GM12873 (cell line): Measurements from ENCODE around the gene CCDC80.

Experiments
- TF ChIP-seq, protein P1 (sequence below): IDR thresholded peaks from 2 replicates; pipeline ENCODE4 v1.5.1; 2012; ENCODE audit warnings: low read depth, mild to moderate bottlenecking, moderate library complexity, low read length, control low read depth; ENCODE audit not compliant: insufficient read depth; ENCODE audit errors: missing control alignments

Gene CCDC80

DNA sequence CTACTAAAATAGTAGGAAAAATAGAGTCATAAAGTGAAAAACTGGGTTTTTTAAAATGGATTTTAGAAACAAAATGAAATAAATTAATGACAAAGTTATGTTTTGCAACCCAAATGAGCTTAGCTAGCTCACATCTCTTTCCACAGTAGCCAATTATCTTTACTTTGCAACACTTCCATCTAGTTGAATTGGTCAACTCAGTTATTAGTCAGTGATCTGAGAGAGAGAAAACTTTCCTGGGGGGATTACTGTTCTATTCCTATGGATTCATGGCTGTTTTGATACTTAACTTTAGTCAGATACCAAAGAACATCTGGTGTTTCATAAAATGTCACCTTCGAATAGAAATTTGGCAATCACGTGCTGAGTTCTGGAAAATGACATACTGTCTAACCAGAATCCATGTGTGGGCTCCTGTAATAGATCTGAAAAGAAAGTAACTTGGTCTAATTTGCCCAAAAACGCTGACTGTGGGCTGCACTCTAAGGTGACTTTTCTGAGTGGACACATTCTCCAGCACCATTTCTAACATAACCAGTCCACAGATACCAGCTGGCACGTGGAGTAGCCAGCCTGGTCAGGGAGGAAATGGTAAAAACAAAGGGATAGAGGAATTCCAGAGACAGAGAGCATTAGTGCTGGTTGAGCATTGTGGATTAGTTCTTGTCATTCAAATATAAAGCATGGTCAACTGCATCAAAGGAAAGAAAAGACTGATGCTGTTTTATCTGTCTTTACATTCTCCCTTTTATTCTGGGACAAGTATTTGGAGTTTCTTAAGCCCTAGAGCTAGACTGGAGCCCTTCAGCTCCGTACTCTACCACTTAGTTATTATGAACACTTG, 45.2 kb upstream of the CCDC80 start:
- TF ChIP-seq, protein P1, sequence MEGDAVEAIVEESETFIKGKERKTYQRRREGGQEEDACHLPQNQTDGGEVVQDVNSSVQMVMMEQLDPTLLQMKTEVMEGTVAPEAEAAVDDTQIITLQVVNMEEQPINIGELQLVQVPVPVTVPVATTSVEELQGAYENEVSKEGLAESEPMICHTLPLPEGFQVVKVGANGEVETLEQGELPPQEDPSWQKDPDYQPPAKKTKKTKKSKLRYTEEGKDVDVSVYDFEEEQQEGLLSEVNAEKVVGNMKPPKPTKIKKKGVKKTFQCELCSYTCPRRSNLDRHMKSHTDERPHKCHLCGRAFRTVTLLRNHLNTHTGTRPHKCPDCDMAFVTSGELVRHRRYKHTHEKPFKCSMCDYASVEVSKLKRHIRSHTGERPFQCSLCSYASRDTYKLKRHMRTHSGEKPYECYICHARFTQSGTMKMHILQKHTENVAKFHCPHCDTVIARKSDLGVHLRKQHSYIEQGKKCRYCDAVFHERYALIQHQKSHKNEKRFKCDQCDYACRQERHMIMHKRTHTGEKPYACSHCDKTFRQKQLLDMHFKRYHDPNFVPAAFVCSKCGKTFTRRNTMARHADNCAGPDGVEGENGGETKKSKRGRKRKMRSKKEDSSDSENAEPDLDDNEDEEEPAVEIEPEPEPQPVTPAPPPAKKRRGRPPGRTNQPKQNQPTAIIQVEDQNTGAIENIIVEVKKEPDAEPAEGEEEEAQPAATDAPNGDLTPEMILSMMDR: no peak

DNA sequence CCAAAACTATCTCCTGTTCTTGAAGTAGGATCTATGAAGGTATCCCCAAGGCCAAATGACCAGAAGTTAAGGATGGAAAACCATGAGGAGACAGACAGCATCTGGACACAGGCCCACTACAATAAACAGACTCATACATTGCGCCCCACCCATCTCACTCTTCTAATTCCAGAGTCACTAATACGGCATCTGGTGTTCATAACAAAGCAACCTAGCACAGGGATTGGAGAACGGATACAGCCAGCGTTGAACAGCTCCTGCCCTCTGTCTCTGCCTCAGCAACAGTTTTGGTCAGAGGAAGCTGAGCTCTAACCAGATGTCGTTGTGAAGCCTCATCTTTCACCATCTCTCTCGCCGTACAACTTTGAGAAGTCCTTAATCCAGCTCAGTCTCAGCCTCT, 44.5 kb upstream of the CCDC80 start:
- TF ChIP-seq, protein P1: no peak

DNA sequence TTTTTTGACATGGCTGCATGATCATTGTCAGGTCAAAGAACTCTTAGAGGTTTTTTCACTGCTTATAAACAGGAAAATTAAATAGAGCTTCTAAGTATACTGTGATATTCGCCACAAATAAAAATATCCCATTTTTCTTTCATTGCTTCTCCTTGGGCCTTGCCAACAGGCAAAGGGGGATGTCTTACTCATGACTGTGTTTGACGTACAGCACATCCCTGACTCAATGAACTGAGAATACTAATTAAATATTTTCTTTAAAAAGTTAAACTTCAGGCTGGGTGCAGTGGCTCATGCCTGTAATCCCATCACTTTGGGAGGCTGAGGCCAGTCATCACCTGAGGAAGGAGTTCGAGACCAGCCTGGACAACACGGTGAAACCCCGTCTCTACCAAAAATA, 41.4 kb upstream of the CCDC80 start:
- TF ChIP-seq, protein P1: no peak

DNA sequence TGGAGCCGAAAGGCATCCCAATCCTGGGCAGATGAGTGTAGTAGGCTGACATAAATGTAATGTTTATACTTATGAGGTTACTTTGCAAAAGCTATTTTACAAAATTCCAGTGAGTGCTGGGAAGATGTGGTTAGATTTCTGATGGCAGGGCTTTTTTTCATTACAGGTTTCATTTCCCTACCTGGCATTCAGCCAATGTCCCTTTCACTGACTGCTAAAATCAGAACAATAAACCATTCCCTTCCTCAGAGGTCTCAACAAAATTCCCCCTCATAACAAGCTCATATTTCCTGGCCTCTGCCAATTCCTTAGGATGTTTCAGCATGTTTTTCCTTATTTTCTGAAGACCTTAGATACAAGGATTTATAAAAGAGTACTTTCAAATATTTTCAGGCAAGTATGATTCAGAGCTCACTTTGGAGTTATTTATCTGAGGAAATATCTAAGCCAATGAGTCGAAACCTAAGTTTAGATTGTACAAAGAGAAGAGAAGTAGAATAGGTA, 40.9 kb upstream of the CCDC80 start:
- TF ChIP-seq, protein P1: no peak

DNA sequence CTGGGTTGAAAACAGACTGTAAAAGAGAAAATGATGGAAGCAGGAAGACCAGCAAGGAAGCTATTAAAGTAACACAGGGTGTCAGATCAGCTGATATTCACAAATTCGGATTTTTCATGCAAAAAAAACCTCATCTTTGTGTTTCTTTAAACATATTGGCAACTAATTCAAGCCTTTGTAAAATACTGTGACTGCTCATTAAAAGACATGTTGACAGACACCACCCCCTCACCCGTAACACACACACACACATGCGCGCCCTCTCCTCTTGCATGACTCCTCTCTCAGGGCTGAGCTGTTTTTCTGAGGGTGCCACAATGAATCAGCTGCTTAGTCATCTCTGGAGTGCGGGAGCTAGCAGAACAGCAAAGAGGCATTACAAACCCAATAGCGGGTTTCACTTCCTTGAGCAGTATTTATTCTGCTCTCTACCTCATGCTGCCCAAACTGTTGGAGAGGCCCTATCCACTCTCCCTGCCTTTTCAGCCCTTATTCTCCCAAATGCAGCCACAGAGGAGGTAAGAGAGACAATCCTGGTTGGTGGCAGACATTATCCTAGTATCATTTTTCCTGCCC, 35.8 kb upstream of the CCDC80 start:
- TF ChIP-seq, protein P1: no peak

DNA sequence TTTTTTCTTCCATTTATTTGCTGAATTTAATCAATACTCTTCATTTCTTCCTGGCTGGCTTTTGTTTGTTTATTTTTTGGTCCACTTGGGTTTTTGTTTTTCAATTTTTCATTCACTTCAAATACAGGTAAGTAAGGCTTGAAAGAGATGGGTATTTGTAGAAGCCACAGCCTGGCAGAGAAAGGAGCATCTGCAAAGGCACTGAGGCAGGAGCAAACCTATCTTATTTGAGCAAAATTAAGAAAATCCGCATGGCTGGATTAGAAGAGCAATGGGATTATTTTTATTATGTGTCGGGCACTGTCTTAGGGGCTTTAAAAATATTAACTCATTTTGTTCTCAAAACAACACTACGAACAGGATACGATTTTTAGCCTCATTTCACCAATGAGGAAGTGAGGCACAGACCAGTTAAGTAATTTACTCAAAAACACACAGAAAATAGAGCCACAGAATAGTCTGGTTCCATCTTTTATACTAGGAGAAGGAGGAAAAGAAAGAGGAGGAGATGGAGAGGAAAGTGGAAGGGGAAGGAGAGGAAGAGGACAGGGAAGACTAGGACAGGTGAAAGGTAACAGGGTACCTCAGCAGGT, 35.1 kb upstream of the CCDC80 start:
- TF ChIP-seq, protein P1: no peak

DNA sequence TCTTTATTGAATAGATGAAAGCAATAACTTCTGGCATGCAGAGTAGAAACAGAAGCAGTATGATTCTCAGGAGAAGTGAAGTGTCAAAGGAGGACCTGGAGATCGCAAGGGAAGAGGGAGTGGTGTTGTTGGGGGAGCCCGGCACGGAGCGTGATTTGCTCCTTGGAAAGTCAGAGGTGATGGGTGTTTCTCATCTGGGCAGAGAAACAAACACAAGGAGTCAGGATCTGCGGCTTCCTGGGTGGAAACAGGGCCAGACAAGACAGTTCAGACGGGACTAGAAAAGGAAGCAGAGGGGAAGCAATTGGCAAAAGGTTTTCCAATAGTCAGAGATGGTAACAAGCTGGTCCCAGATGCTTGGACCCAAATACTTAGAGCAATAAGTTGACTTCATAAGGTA, 34.4 kb upstream of the CCDC80 start:
- TF ChIP-seq, protein P1: no peak
